Pulmonary artery endothelial cell (primary cell): ENCODE results near the gene EDN2. TPM values are rescaled to one million over a fixed set of nuclear protein-coding genes. Genes with fewer than 3 reads are reported as not detected.

ENCODE experiments used
- DNase-seq: peaks from one replicate; pipeline ENCODE4 v3.0.0-alpha.2; 2011; ENCODE audit warnings: low read depth, low spot score
- total RNA-seq: library from RNA; depleted of rRNA; stranded (reverse); fragments of >200 nt; gene quantifications from 2 replicates; pipeline ENCODE4 v1.2.3, GENCODE V29; 2014

The EDN2 gene
- total RNA-seq, 1 donor from 2014 or later: not detected

- DNase-seq: no peak
These were observed 14.3 kb upstream of the EDN2 start for GRCh38 chr1:41498804-41499203.

GRCh38 chr1:41498391-41498790 is 13.9 kb upstream of the EDN2 start:
- DNase-seq: no peak

- no peak for DNase-seq
These were observed 13.1 kb upstream of the EDN2 start for GRCh38 chr1:41497461-41498030.

- DNase-seq: no peak
These were observed 12.6 kb upstream of the EDN2 start for GRCh38 chr1:41497056-41497440.

GRCh38 chr1:41496080-41497055 is 11.9 kb upstream of the EDN2 start:
- peak; percentile 46 for DNase-seq

GRCh38 chr1:41495210-41495948 is 10.9 kb upstream of the EDN2 start:
- DNase-seq: no peak

- no peak for DNase-seq
These were observed 10.1 kb upstream of the EDN2 start for GRCh38 chr1:41494351-41495209.

GRCh38 chr1:41493626-41494350 is 9.3 kb upstream of the EDN2 start:
- DNase-seq: no peak

- DNase-seq: no peak
These were observed 8.6 kb upstream of the EDN2 start for GRCh38 chr1:41493117-41493536.

GRCh38 chr1:41492341-41492848 is 7.9 kb upstream of the EDN2 start:
- no peak for DNase-seq

- DNase-seq: no peak
These were observed 6.4 kb upstream of the EDN2 start for GRCh38 chr1:41490911-41491310.

GRCh38 chr1:41489561-41489960 is 5.1 kb upstream of the EDN2 start:
- no peak for DNase-seq

- DNase-seq: no peak
These were observed 3.8 kb upstream of the EDN2 start for GRCh38 chr1:41488040-41488951.

- DNase-seq: no peak
These were observed 2.9 kb upstream of the EDN2 start for GRCh38 chr1:41487126-41488039.

- DNase-seq: no peak
These were observed 2.1 kb upstream of the EDN2 start for GRCh38 chr1:41486371-41487125.

- DNase-seq: no peak
These were observed 1.5 kb upstream of the EDN2 start for GRCh38 chr1:41486053-41486370.

- peak; percentile 29 for DNase-seq
These were observed 1.1 kb upstream of the EDN2 start for GRCh38 chr1:41485605-41486004.
